GM12878 (cell line): ENCODE measurements around the gene KCNK5. TPM values are rescaled to one million over a fixed set of nuclear protein-coding genes. Genes with fewer than 3 reads are reported as not detected.

ENCODE experiments used
- ATAC-seq: fragments of 200-7000 bp; cut with Tn5 transposase; 3 replicates; pipeline ENCODE4 v1.9.1; 2020; ENCODE audit warnings: mild to moderate bottlenecking, moderate library complexity
- BruUV-seq: library from RNA; stranded (reverse); fragments of 400-500 nt; replicated peaks from 2 replicates; lab custom pipeline; 2021; lab: Mats Ljungman, UMichigan
- CTCF ChIA-PET: fragments of 300-600 bp; sonication (Branson Sonifier 250); formaldehyde crosslinking; extraction: SDS; loops from one replicate; lab custom pipeline; 2021; ENCODE audit warnings: inconsistent platforms; lab: Yijun Ruan, JAX
- POLR2A ChIA-PET: fragments of 350-600 bp; formaldehyde crosslinking; extraction: SDS; loops from one replicate; lab custom pipeline; 2021; ENCODE audit warnings: inconsistent platforms; lab: Charles Lee
- RAD21 ChIA-PET: fragments of 300-600 bp; sonication (Branson Sonifier 250); formaldehyde crosslinking; loops from one replicate; lab custom pipeline; 2023; ENCODE audit warnings: antibody characterized with exemption; ENCODE audit not compliant: unreplicated experiment; lab: Charles Lee
- SMC1A ChIA-PET: fragments of 300-600 bp; sonication (Branson Sonifier 250); formaldehyde crosslinking; loops from one replicate; lab custom pipeline; 2023; ENCODE audit not compliant: unreplicated experiment, uncharacterized antibody; lab: Charles Lee
- DNase-seq: peaks from one replicate; pipeline ENCODE4 v3.0.0-alpha.2; 2011; ENCODE audit warnings: low read depth, low spot score
- FAIRE-seq: peaks from 3 replicates; lab custom pipeline; 2011; peaks lifted over from hg19 to GRCh38; lab: Jason Lieb, UNC
- H2AFZ ChIP-seq: 2 replicates; pipeline ENCODE4 v1.6.0; 2011; ENCODE audit warnings: low read depth, low read length, control low read depth; ENCODE audit not compliant: control insufficient read depth
- H3K27ac ChIP-seq: 2 replicates; pipeline ENCODE4 v1.5.1; 2011; ENCODE audit warnings: control low read depth; ENCODE audit not compliant: control insufficient read depth, insufficient read depth
- H3K27me3 ChIP-seq, 2 experiments: replicated peaks in 1 of 2; 2 replicates each; pipeline versions ENCODE4 v1.6.0 to v1.6.1; 2011; ENCODE audit warnings: low read length in 1 of 2; ENCODE audit not compliant: control insufficient read depth in 2 of 2, insufficient read depth in 2 of 2
- H3K36me3 ChIP-seq, 2 experiments: 2 replicates each; pipeline ENCODE4 v1.5.1; 2011; ENCODE audit warnings: low read length in 1 of 2; ENCODE audit not compliant: control insufficient read depth in 2 of 2, insufficient read depth in 2 of 2
- H3K4me1 ChIP-seq: 2 replicates; pipeline ENCODE4 v1.6.1; 2011; ENCODE audit warnings: mild to moderate bottlenecking, low read length, moderate library complexity, mixed read lengths; ENCODE audit not compliant: control insufficient read depth, insufficient read depth
- H3K4me2 ChIP-seq: 2 replicates; pipeline ENCODE4 v1.6.0; 2011; ENCODE audit warnings: control low read depth; ENCODE audit not compliant: control insufficient read depth, insufficient read depth
- H3K4me3 ChIP-seq: fragments of 200-600 bp; sonication (generic); 2 replicates; pipeline ENCODE4 v1.5.1; 2016
- H3K79me2 ChIP-seq: 2 replicates; pipeline ENCODE4 v1.6.0; 2011; ENCODE audit warnings: low read length; ENCODE audit not compliant: control insufficient read depth, insufficient read depth
- H3K9ac ChIP-seq: 2 replicates; pipeline ENCODE4 v1.8.0; 2011; ENCODE audit warnings: low read length, control low read depth, mixed read lengths; ENCODE audit not compliant: control insufficient read depth, insufficient read depth
- H3K9me3 ChIP-seq: replicated peaks from 3 replicates; pipeline ENCODE4 v1.5.1; 2011; ENCODE audit warnings: mild to moderate bottlenecking, low read length; ENCODE audit not compliant: control insufficient read depth, insufficient read depth
- H4K20me1 ChIP-seq: 2 replicates; pipeline ENCODE4 v1.6.0; 2011; ENCODE audit not compliant: control insufficient read depth, insufficient read depth
- IKZF2 ChIP-seq, 2 experiments: fragments of 450-650 bp; IDR thresholded peaks; 2 replicates each; pipeline ENCODE4 v1.6.1; 2017; ENCODE audit warnings: mild to moderate bottlenecking in 2 of 2, moderate library complexity in 2 of 2
- PAX8 ChIP-seq: fragments of 450-650 bp; IDR thresholded peaks from 2 replicates; pipeline ENCODE4 v1.6.1; 2017; ENCODE audit warnings: mild to moderate bottlenecking, moderate library complexity
- POLR2AphosphoS2 ChIP-seq: IDR thresholded peaks from 2 replicates; pipeline ENCODE4 v1.6.1; 2011; ENCODE audit warnings: low read depth, mild to moderate bottlenecking, low read length, improper control_type of control experiment, moderate library complexity
- SIX5 ChIP-seq: IDR thresholded peaks from 2 replicates; pipeline ENCODE4 v1.6.1; 2011; ENCODE audit warnings: mild to moderate bottlenecking, low read depth, low read length, moderate library complexity; ENCODE audit not compliant: severe bottlenecking
- SUPT20H ChIP-seq: IDR thresholded peaks from 2 replicates; pipeline ENCODE4 v1.6.1; 2011; ENCODE audit warnings: low read depth, mild to moderate bottlenecking, low read length, moderate library complexity, borderline replicate concordance; ENCODE audit not compliant: control insufficient read depth
- ZNF384 ChIP-seq: IDR thresholded peaks from 2 replicates; pipeline ENCODE4 v1.6.1; 2012; ENCODE audit warnings: low read depth, mild to moderate bottlenecking, low read length, improper control_type of control experiment, borderline replicate concordance
- WGBS: methylation state at CpG from one replicate; pipeline ENCODE4 v1.1.6; 2016; ENCODE audit warnings: low lambda C conversion rate; ENCODE audit not compliant: insufficient replicate concordance, insufficient coverage; ENCODE audit errors: missing lambda C conversion rate; 5-methylcytosine and 5-hydroxymethylcytosine counted together
- in situ Hi-C: fragments of 300-500 bp; cut with MboI; formaldehyde crosslinking; loops from 9 replicates; pipeline ENCODE4 v1.14.3; 2018; ENCODE audit warnings: mixed read lengths
- intact Hi-C: fragments of 100-400 bp; cut with micrococcal nuclease; formaldehyde crosslinking; loops from one replicate; pipeline ENCODE4 v1.14.2; 2022; ENCODE audit not compliant: unreplicated experiment
- polyA plus RNA-seq, 11 experiments: library from polyadenylated mRNA; depleted of rRNA in 4 of 11; unstranded in 6 of 11; stranded (reverse) in 5 of 11; fragments of >200 nt; fragmentation: Nextera tagmentation in 4 of 11; fragmentation: Illumina TruSeq in 1 of 11; extraction: Ambion mirVana in 4 of 11; extraction: Trizol in 1 of 11; gene quantifications; 1 replicate in 1 of 11; 2 replicates in 10 of 11; pipeline versions ENCODE4 v1.2.1 to v1.2.3, GENCODE V29; 2011 to 2016; ENCODE audit warnings: inconsistent platforms in 2 of 11, missing spikeins in 2 of 11, low read depth in 1 of 11
- total RNA-seq, 4 experiments: library from RNA; depleted of rRNA in 3 of 4; stranded (reverse); fragments of >200 nt in 3 of 4; fragmentation: Illumina TruSeq in 1 of 4; extraction: Trizol in 1 of 4; gene quantifications; 2 replicates each; pipeline versions ENCODE4 v1.2.1 to v1.2.3, GENCODE V29; 2013 to 2021
- TF ChIP-seq, protein P1 (sequence below): fragments of 450-650 bp; conservative IDR thresholded peaks from 2 replicates; pipeline ENCODE4 v1.6.1; 2017; ENCODE audit warnings: mild to moderate bottlenecking, moderate library complexity

KCNK5 gene
- total and polyA plus RNA-seq, 10 of the 15 experiments (the other 5 are each of a cell fraction or from before 2014, with no cell fraction given), result 0.11 to 4.2 (median 2.1) TPM

DNA sequence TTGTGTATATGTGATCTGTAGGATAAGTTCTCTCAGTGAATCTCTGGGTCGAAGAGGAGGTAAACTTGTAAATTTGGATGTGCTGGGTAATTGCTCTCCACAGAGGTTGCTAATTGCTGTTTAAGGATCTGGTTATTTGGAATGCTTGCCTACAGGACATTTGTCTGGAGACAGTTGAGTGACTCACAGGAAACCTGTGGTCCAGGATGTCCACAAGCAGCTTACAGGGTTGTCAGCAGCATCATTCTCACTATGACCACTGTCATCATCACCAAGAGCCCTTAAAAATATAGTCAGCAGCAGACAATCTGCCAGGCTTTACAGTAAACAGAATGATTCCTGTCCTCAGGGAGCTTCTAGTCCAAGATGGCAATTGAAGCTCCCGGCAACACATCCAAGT is 31.2 kb upstream of the KCNK5 start:
- CTCF ChIA-PET, result interaction anchor here (1.1 kb wide), 1 partner anchor 12 kb away, joined by 3 read pairs; no protein-coding TSS in a partner anchor
- no TSS peak for BruUV-seq
- H3K4me2 ChIP-seq, result no peak overlapping the region
- FAIRE-seq, result no peak
- SMC1A ChIA-PET, result interaction anchor here (0.5 to 0.8 kb wide), 2 partner anchors 27 to 1342 kb away, joined by 3 read pairs; no protein-coding TSS in a partner anchor
- H3K9ac ChIP-seq, result no peak overlapping the region
- no peak overlapping the region for H2AFZ ChIP-seq
- H3K36me3 ChIP-seq, result no peaks in the 10 kb centered on the region
- in situ Hi-C loops, result no loop called here
- POLR2A ChIA-PET, result no interaction called here
- WGBS, result 29% methylated on average over 2 of the region's 2 CpGs
- H3K27me3 ChIP-seq, result peaks cover 0 to 2% of the 10 kb centered on the region in 2 experiments; a peak in 2 of 4 replicates
- intact Hi-C loops, result no loop called here
- TF ChIP-seq IKZF2 (IDR thresholded peaks at IDR 0.05) (no peak), ZNF384 (no peak), SUPT20H (no peak), PAX8 (no peak), POLR2AphosphoS2 (no peak), SIX5 (no peak)
- TF ChIP-seq, protein P1, sequence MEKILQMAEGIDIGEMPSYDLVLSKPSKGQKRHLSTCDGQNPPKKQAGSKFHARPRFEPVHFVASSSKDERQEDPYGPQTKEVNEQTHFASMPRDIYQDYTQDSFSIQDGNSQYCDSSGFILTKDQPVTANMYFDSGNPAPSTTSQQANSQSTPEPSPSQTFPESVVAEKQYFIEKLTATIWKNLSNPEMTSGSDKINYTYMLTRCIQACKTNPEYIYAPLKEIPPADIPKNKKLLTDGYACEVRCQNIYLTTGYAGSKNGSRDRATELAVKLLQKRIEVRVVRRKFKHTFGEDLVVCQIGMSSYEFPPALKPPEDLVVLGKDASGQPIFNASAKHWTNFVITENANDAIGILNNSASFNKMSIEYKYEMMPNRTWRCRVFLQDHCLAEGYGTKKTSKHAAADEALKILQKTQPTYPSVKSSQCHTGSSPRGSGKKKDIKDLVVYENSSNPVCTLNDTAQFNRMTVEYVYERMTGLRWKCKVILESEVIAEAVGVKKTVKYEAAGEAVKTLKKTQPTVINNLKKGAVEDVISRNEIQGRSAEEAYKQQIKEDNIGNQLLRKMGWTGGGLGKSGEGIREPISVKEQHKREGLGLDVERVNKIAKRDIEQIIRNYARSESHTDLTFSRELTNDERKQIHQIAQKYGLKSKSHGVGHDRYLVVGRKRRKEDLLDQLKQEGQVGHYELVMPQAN, result no peak
- TF ChIP-seq, all 136 proteins: peak for 0
- Histone ChIP-seq H4K20me1 (no peaks in the 10 kb centered on the region), H3K4me1 (no peaks in the 10 kb centered on the region), H3K27ac (no peak overlapping the region), H3K9me3 (no peaks in the 10 kb centered on the region), H3K79me2 (no peaks in the 10 kb centered on the region), H3K4me3 (no peak overlapping the region)
- ATAC-seq (no peak), DNase-seq (no peak)
- RAD21 ChIA-PET, result no interaction called here
